GM21529 (cell line): ENCODE measurements around the gene CCDC88C.
A peak's percentile ranks its signal among the peaks of the same experiment; 100 is the strongest.

ENCODE experiments used
- ATAC-seq: cut with Tn5 transposase; IDR thresholded peaks from one replicate; pipeline ENCODE4 v1.9.1; 2021; ENCODE audit not compliant: unreplicated experiment

Gene CCDC88C

GRCh38 chr14:91313852-91314251 is 103.8 kb downstream of the CCDC88C start:
- ATAC-seq: no peak

GRCh38 chr14:91313154-91313850 is 104.3 kb downstream of the CCDC88C start:
- no peak for ATAC-seq

- ATAC-seq: no peak
These were observed 106.3 kb downstream of the CCDC88C start for GRCh38 chr14:91311284-91311662.

- no peak for ATAC-seq
These were observed 106.9 kb downstream of the CCDC88C start for GRCh38 chr14:91310606-91311283.

- ATAC-seq: no peak
These were observed 107.8 kb downstream of the CCDC88C start for GRCh38 chr14:91309756-91310280.

- no peak for ATAC-seq
These were observed 109.3 kb downstream of the CCDC88C start for GRCh38 chr14:91308337-91308736.

- no peak for ATAC-seq
These were observed 110.0 kb downstream of the CCDC88C start for GRCh38 chr14:91307652-91308051.

- no peak for ATAC-seq
These were observed 110.6 kb downstream of the CCDC88C start for GRCh38 chr14:91307046-91307445.

GRCh38 chr14:91306547-91306946 is 111.1 kb downstream of the CCDC88C start:
- no peak for ATAC-seq

- ATAC-seq: no peak
These were observed 111.8 kb downstream of the CCDC88C start for GRCh38 chr14:91305650-91306431.

- ATAC-seq: no peak
These were observed 113.7 kb downstream of the CCDC88C start for GRCh38 chr14:91303924-91304229.

GRCh38 chr14:91303091-91303923 is 114.3 kb downstream of the CCDC88C start:
- peak; percentile 64 for ATAC-seq

- ATAC-seq: no peak
These were observed 115.2 kb downstream of the CCDC88C start for GRCh38 chr14:91302391-91302790.

GRCh38 chr14:91300957-91301356 is 116.7 kb downstream of the CCDC88C start:
- no peak for ATAC-seq

- no peak for ATAC-seq
These were observed 117.2 kb downstream of the CCDC88C start for GRCh38 chr14:91300283-91300895.

- ATAC-seq: no peak
These were observed 118.2 kb downstream of the CCDC88C start for GRCh38 chr14:91299121-91300115.

- ATAC-seq: no peak
These were observed 119.0 kb downstream of the CCDC88C start for GRCh38 chr14:91298576-91298975.

GRCh38 chr14:91297081-91297711 is 120.4 kb downstream of the CCDC88C start:
- no peak for ATAC-seq
